H1 (cell line): ENCODE results near the gene MTTP. TPM values are rescaled to one million over a fixed set of nuclear protein-coding genes. Genes with fewer than 3 reads are reported as not detected.

Experiments
- CTCF ChIA-PET: fragments of 300-600 bp; sonication (Branson Sonifier 250); formaldehyde crosslinking; loops from one replicate; lab custom pipeline; 2021; ENCODE audit not compliant: partially characterized antibody; lab: Charles Lee
- POLR2A ChIA-PET: fragments of 300-600 bp; sonication (Branson Sonifier 250); formaldehyde crosslinking; loops from one replicate; lab custom pipeline; 2021; ENCODE audit warnings: inconsistent platforms; ENCODE audit not compliant: partially characterized antibody; lab: Charles Lee
- DNase-seq, 2 experiments: peaks; one replicate each; pipeline versions ENCODE4 v3.0.0 to v3.0.0-alpha.2; 2010 to 2022; ENCODE audit warnings: low spot score in 2 of 2, low read depth in 1 of 2, mixed read lengths in 1 of 2
- FAIRE-seq: peaks from 2 replicates; lab custom pipeline; 2011; peaks lifted over from hg19 to GRCh38; lab: Jason Lieb, UNC
- H2AFZ ChIP-seq: 2 replicates; pipeline ENCODE4 v1.8.1; 2012; ENCODE audit warnings: low read length, inconsistent platforms
- H2AK5ac ChIP-seq: 2 replicates; pipeline ENCODE4 v1.6.1; 2013; ENCODE audit warnings: low read depth, low read length
- H2BK120ac ChIP-seq: replicated peaks from 2 replicates; pipeline ENCODE3; 2013; ENCODE audit warnings: low read depth, low read length, inconsistent platforms
- H2BK12ac ChIP-seq: 2 replicates; pipeline ENCODE4 v1.6.1; 2013; ENCODE audit warnings: low read depth, low read length
- H2BK15ac ChIP-seq: 2 replicates; pipeline ENCODE4 v1.6.1; 2013; ENCODE audit warnings: low read length
- H2BK20ac ChIP-seq: 2 replicates; pipeline ENCODE4 v1.6.1; 2013; ENCODE audit warnings: low read length
- H2BK5ac ChIP-seq: 2 replicates; pipeline ENCODE4 v1.6.1; 2013; ENCODE audit warnings: low read depth, low read length
- H3K14ac ChIP-seq: 2 replicates; pipeline ENCODE4 v1.6.1; 2013; ENCODE audit warnings: inconsistent platforms; ENCODE audit not compliant: insufficient read length
- H3K18ac ChIP-seq: 2 replicates; pipeline ENCODE4 v1.6.1; 2013; ENCODE audit warnings: low read length; ENCODE audit errors: extremely low read depth
- H3K23ac ChIP-seq: 2 replicates; pipeline ENCODE4 v1.6.1; 2013; ENCODE audit warnings: inconsistent platforms; ENCODE audit not compliant: insufficient read length
- H3K23me2 ChIP-seq: 2 replicates; pipeline ENCODE4 v1.6.1; 2013; ENCODE audit warnings: low read depth, low read length
- H3K27ac ChIP-seq: 2 replicates; pipeline ENCODE4 v1.6.1; 2011; ENCODE audit warnings: low read depth, low read length, inconsistent platforms
- H3K27me3 ChIP-seq, 4 experiments: replicated peaks in 1 of 4; 1 replicate in 1 of 4; 2 replicates in 3 of 4; pipeline versions ENCODE4 v1.6.1 to v1.8.1; 2011 to 2013; ENCODE audit warnings: low read length in 3 of 4, mild to moderate bottlenecking in 3 of 4, inconsistent platforms in 2 of 4, mixed read lengths in 2 of 4, moderate library complexity in 1 of 4; ENCODE audit not compliant: control insufficient read depth in 3 of 4, insufficient read depth in 3 of 4; ENCODE audit errors: extremely low read depth in 1 of 4
- H3K36me3 ChIP-seq, 4 experiments: 2 replicates each; pipeline versions ENCODE4 v1.6.1 to v1.8.1; 2011 to 2013; ENCODE audit warnings: mild to moderate bottlenecking in 4 of 4, low read length in 3 of 4, moderate library complexity in 2 of 4, control low read depth in 1 of 4, inconsistent platforms in 1 of 4; ENCODE audit not compliant: insufficient read depth in 4 of 4, control insufficient read depth in 2 of 4
- H3K4ac ChIP-seq: replicated peaks from 2 replicates; pipeline ENCODE3; 2013; ENCODE audit warnings: low read length, low read depth, mixed read lengths, inconsistent platforms; ENCODE audit not compliant: insufficient read length
- H3K4me1 ChIP-seq, 4 experiments: replicated peaks in 1 of 4; 1 replicate in 1 of 4; 2 replicates in 3 of 4; pipeline versions ENCODE4 v1.6.1 to v1.8.1; 2011 to 2013; ENCODE audit warnings: low read length in 3 of 4, inconsistent platforms in 2 of 4, mixed read lengths in 1 of 4; ENCODE audit not compliant: insufficient read depth in 4 of 4, control insufficient read depth in 3 of 4
- H3K4me2 ChIP-seq, 2 experiments: 2 replicates each; pipeline versions ENCODE4 v1.6.1 to v1.8.1; 2011 to 2013; ENCODE audit warnings: low read depth in 2 of 2, low read length in 2 of 2, control low read depth in 1 of 2, inconsistent platforms in 1 of 2, mild to moderate bottlenecking in 1 of 2; ENCODE audit not compliant: insufficient read depth in 1 of 2
- H3K4me3 ChIP-seq, 4 experiments: fragments of 200-600, 300-600 bp in 1 of 4; sonication (generic), shearing (Covaris generic), sonication (Bioruptor Twin) in 1 of 4; 2 replicates each; pipeline versions ENCODE4 v1.5.1 to v1.8.1; 2011 to 2016; ENCODE audit warnings: low read length in 4 of 4, low read depth in 3 of 4, control low read depth in 2 of 4, inconsistent platforms in 2 of 4, mild to moderate bottlenecking in 2 of 4, mixed read lengths in 1 of 4, moderate library complexity in 1 of 4; ENCODE audit not compliant: insufficient read depth in 2 of 4; ENCODE audit errors: extremely low read depth in 1 of 4
- H3K56ac ChIP-seq: replicated peaks from 2 replicates; pipeline ENCODE3; 2013; ENCODE audit warnings: low read depth, mild to moderate bottlenecking, mixed read lengths, low read length, inconsistent platforms; ENCODE audit not compliant: insufficient read length
- H3K79me1 ChIP-seq: 2 replicates; pipeline ENCODE4 v1.6.1; 2013; ENCODE audit warnings: low read depth, low read length, control low read depth
- H3K79me2 ChIP-seq, 2 experiments: 2 replicates each; pipeline versions ENCODE4 v1.6.1 to v1.8.1; 2012 to 2013; ENCODE audit warnings: low read length in 2 of 2, mild to moderate bottlenecking in 2 of 2, inconsistent platforms in 1 of 2; ENCODE audit not compliant: insufficient read depth in 2 of 2, control insufficient read depth in 1 of 2
- H3K9ac ChIP-seq, 4 experiments: replicated peaks in 1 of 4; 1 replicate in 1 of 4; 2 replicates in 3 of 4; pipeline versions ENCODE4 v1.6.1 to v1.8.1; 2011 to 2013; ENCODE audit warnings: low read depth in 3 of 4, low read length in 3 of 4, control low read depth in 2 of 4, mild to moderate bottlenecking in 2 of 4, moderate library complexity in 2 of 4, inconsistent platforms in 1 of 4; ENCODE audit errors: extremely low read depth in 1 of 4
- H3K9me3 ChIP-seq, 2 experiments: 2 replicates each; pipeline versions ENCODE4 v1.6.1 to v1.8.1; 2012 to 2013; ENCODE audit warnings: mild to moderate bottlenecking in 2 of 2, moderate library complexity in 2 of 2, control low read depth in 1 of 2, inconsistent platforms in 1 of 2, low read depth in 1 of 2, low read length in 1 of 2, mixed read lengths in 1 of 2; ENCODE audit not compliant: insufficient read depth in 2 of 2
- H4K20me1 ChIP-seq, 2 experiments: replicated peaks in 1 of 2; 2 replicates each; pipeline versions ENCODE3 to v1.8.1; 2011 to 2013; ENCODE audit warnings: inconsistent platforms in 2 of 2, low read length in 2 of 2, mild to moderate bottlenecking in 1 of 2; ENCODE audit not compliant: insufficient read depth in 2 of 2, control insufficient read depth in 1 of 2
- H4K5ac ChIP-seq: 2 replicates; pipeline ENCODE4 v1.6.1; 2013; ENCODE audit warnings: low read length, low read depth, mixed read lengths, inconsistent platforms; ENCODE audit not compliant: insufficient read length
- H4K8ac ChIP-seq: 2 replicates; pipeline ENCODE4 v1.8.0; 2013; ENCODE audit warnings: mild to moderate bottlenecking, moderate library complexity, low read length, inconsistent platforms; ENCODE audit not compliant: insufficient read depth; ENCODE audit errors: extremely low read depth
- H4K91ac ChIP-seq: replicated peaks from 2 replicates; pipeline ENCODE3; 2013; ENCODE audit warnings: low read length, mixed read lengths, inconsistent platforms; ENCODE audit not compliant: insufficient read length
- BCL11A ChIP-seq, 2 experiments: IDR thresholded peaks; one replicate each; pipeline ENCODE4 v1.6.1; 2011; ENCODE audit warnings: low read depth in 2 of 2, low read length in 2 of 2, mild to moderate bottlenecking in 2 of 2
- CTBP2 ChIP-seq: IDR thresholded peaks from 2 replicates; pipeline ENCODE4 v1.7.0; 2011; ENCODE audit warnings: borderline replicate concordance, mild to moderate bottlenecking, moderate library complexity, mixed read lengths, low read length; ENCODE audit not compliant: insufficient read depth, insufficient read length
- EGR1 ChIP-seq: IDR thresholded peaks from 2 replicates; pipeline ENCODE4 v1.6.1; 2011; ENCODE audit warnings: low read depth, low read length, borderline replicate concordance
- KDM4A ChIP-seq: IDR thresholded peaks from one replicate; pipeline ENCODE4 v1.7.1; 2012; ENCODE audit warnings: low read depth, mild to moderate bottlenecking, moderate library complexity, low read length, inconsistent platforms; ENCODE audit not compliant: severe bottlenecking
- RXRA ChIP-seq: IDR thresholded peaks from 2 replicates; pipeline ENCODE4 v1.6.1; 2011; ENCODE audit warnings: low read depth, mild to moderate bottlenecking, low read length, moderate library complexity; ENCODE audit not compliant: insufficient read depth
- SIN3A ChIP-seq, 2 experiments: IDR thresholded peaks in 1 of 2; conservative IDR thresholded peaks in 1 of 2; 2 replicates each; pipeline ENCODE4 v1.6.1; 2011 to 2012; ENCODE audit warnings: low read length in 2 of 2, improper control_type of control experiment in 1 of 2, low read depth in 1 of 2, mild to moderate bottlenecking in 1 of 2
- TEAD4 ChIP-seq: IDR thresholded peaks from 2 replicates; pipeline ENCODE4 v1.6.1; 2012; ENCODE audit warnings: low read depth, low read length, inconsistent platforms, mixed read lengths
- WGBS, 2 experiments: shearing (Covaris generic) in 1 of 2; methylation state at CpG; one replicate each; pipeline versions ENCODE4 v1.1.6 to v1.1.7; 2013 to 2015; ENCODE audit warnings: low lambda C conversion rate in 2 of 2, mixed read lengths in 2 of 2, inconsistent platforms in 1 of 2, low coverage in 1 of 2, missing lambda C conversion rate in 1 of 2; ENCODE audit not compliant: insufficient replicate concordance in 2 of 2, insufficient coverage in 1 of 2, insufficient read length in 1 of 2; ENCODE audit errors: extremely low coverage in 1 of 2, missing lambda C conversion rate in 1 of 2; 5-methylcytosine and 5-hydroxymethylcytosine counted together
- polyA plus RNA-seq, 7 experiments: library from polyadenylated mRNA; depleted of rRNA in 3 of 7; stranded (reverse) in 5 of 7; unstranded in 2 of 7; fragments of >200 nt in 5 of 7; fragments of 200-250 nt in 2 of 7; gene quantifications; 1 replicate in 5 of 7; 2 replicates in 1 of 7; 4 replicates in 1 of 7; pipeline versions ENCODE4 v1.2.1 to v1.2.3, GENCODE V29; 2011 to 2013; ENCODE audit warnings: missing spikeins in 2 of 7, mixed read lengths in 2 of 7
- total RNA-seq: library from RNA; stranded (reverse); fragmentation: NEBNext Ultra II Directional; extraction: Animal tissue kit (Norgen Biotek cat#: 25700); gene quantifications from 2 replicates; pipeline ENCODE4 v1.2.1, GENCODE V29; 2021

Gene MTTP
- total and polyA plus RNA-seq, 2 of the 8 experiments (the other 6 are each of a cell fraction or from before 2014, with no cell fraction given), result 0.12 to 0.26 TPM

DNA sequence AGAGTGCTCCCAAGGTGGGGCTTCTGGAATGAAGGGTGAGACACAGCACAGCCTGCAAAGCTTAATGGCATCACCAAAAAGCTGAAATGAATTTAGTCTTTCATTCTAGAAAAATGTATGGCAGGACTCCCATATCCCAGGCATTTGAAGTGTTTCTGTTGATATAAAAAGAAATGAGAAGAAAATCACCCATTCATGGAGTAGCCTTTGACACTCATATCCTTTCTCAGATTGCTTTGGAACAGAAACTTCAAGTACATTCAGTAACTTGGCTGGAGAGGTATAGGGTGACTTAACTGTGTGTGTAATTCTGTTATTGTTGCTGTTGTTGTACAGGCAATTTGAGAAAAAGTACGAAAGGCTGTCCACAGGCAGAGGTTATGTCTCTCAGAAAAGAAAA, 47.7 kb downstream of the MTTP start:
- Histone ChIP-seq H3K79me2 (no peaks in the 10 kb centered on the region), H4K91ac (no peak overlapping the region), H3K27ac (no peak overlapping the region), H3K14ac (no peak overlapping the region), H3K4me2 (no peak overlapping the region), H4K8ac (no peak overlapping the region), H3K4me3 (no peak overlapping the region), H4K20me1 (no peaks in the 10 kb centered on the region), H2AK5ac (no peak overlapping the region), H2BK120ac (no peak overlapping the region), H3K56ac (no peak overlapping the region), H3K4me1 (peaks cover 0 to 8% (median 3%) of the 10 kb centered on the region in 4 experiments; a peak in 2 of 7 replicates), H3K4ac (no peak overlapping the region), H2BK5ac (no peak overlapping the region), H3K79me1 (no peaks in the 10 kb centered on the region), H3K23me2 (no peaks in the 10 kb centered on the region; the same call in 1 of the 2 replicates), H3K23ac (no peak overlapping the region), H2BK12ac (no peak overlapping the region), H3K9ac (no peak overlapping the region), H3K18ac (no peak overlapping the region), H3K27me3 (no peaks in the 10 kb centered on the region), H3K9me3 (no peaks in the 10 kb centered on the region), H3K36me3 (no peaks in the 10 kb centered on the region), H4K5ac (no peak overlapping the region), H2BK20ac (no peak overlapping the region), H2BK15ac (no peak overlapping the region), H2AFZ (no peak overlapping the region; the same call in 1 of the 2 replicates)
- WGBS, 2 experiments, result 86% methylated on average over 1 of the region's 1 CpG; no CpG with 5 or more reads in 1 of the 2 experiments
- CTCF ChIA-PET, result interaction anchor here (0.6 kb wide), 2 partner anchors 8 to 213 kb away, joined by 3 to 4 read pairs; no protein-coding TSS in a partner anchor
- POLR2A ChIA-PET, result no interaction called here
- FAIRE-seq, result no peak
- DNase-seq, result no peak
- TF ChIP-seq RXRA (no peak), SIN3A (conservative IDR thresholded peaks at IDR 0.05 in 1 of 2, IDR thresholded peaks at IDR 0.05 in 1 of 2; ENCODE audit: low read depth in 1 of 2, low read length in 2 of 2) (no peak), CTBP2 (no peak), TEAD4 (no peak), EGR1 (no peak), BCL11A (IDR thresholded peaks at IDR 0.05; ENCODE audit: low read depth in 2 of 2, low read length in 2 of 2) (no peak), KDM4A (no peak)
